GM21528 (cell line): ENCODE results near the gene CCDC12.

Experiments used
- ATAC-seq: cut with Tn5 transposase; IDR thresholded peaks from one replicate; pipeline ENCODE4 v1.9.1; 2021; ENCODE audit warnings: mild to moderate bottlenecking, moderate library complexity; ENCODE audit not compliant: unreplicated experiment, low FRiP score

Gene CCDC12

GRCh38 chr3:46927718-46928073 lies 48.8 kb downstream of the CCDC12 start:
- ATAC-seq: peak; percentile 3

- ATAC-seq: peak; percentile 59
Observed at GRCh38 chr3:46926871-46927717, 49.5 kb downstream of the CCDC12 start.

- peak; percentile 15 for ATAC-seq
Observed at GRCh38 chr3:46926447-46926846, 50.1 kb downstream of the CCDC12 start.

- no peak for ATAC-seq
Observed at GRCh38 chr3:46926039-46926438, 50.5 kb downstream of the CCDC12 start.

GRCh38 chr3:46925585-46925934 lies 51.0 kb downstream of the CCDC12 start:
- no peak for ATAC-seq

GRCh38 chr3:46924921-46925584 lies 51.5 kb downstream of the CCDC12 start:
- no peak for ATAC-seq

- no peak for ATAC-seq
Observed at GRCh38 chr3:46923559-46924350, 52.8 kb downstream of the CCDC12 start.

GRCh38 chr3:46922871-46923558 lies 53.5 kb downstream of the CCDC12 start:
- ATAC-seq: no peak

- ATAC-seq: no peak
Observed at GRCh38 chr3:46922426-46922825, 54.1 kb downstream of the CCDC12 start.

- ATAC-seq: no peak
Observed at GRCh38 chr3:46921871-46922271, 54.7 kb downstream of the CCDC12 start.

GRCh38 chr3:46921041-46921440 lies 55.5 kb downstream of the CCDC12 start:
- ATAC-seq: no peak

- ATAC-seq: no peak
Observed at GRCh38 chr3:46918634-46919033, 57.9 kb downstream of the CCDC12 start.

GRCh38 chr3:46918202-46918601 lies 58.3 kb downstream of the CCDC12 start:
- ATAC-seq: no peak

GRCh38 chr3:46917257-46917656 lies 59.3 kb downstream of the CCDC12 start:
- no peak for ATAC-seq

- ATAC-seq: no peak
Observed at GRCh38 chr3:46916799-46917198, 59.7 kb downstream of the CCDC12 start.

- no peak for ATAC-seq
Observed at GRCh38 chr3:46916278-46916677, 60.3 kb downstream of the CCDC12 start.

- ATAC-seq: no peak
Observed at GRCh38 chr3:46915297-46915822, 61.2 kb downstream of the CCDC12 start.

- no peak for ATAC-seq
Observed at GRCh38 chr3:46914849-46915248, 61.7 kb downstream of the CCDC12 start.

GRCh38 chr3:46913644-46914043 lies 62.9 kb downstream of the CCDC12 start:
- no peak for ATAC-seq

GRCh38 chr3:46912986-46913385 lies 63.6 kb downstream of the CCDC12 start:
- ATAC-seq: no peak
